ENCODE measurements around the gene GSG1L.
"Not testable (repeated sequence)": the region's sequence is repeated elsewhere in the genome, so short reads cannot be mapped to it uniquely, and the experiment has no call there.

Gene GSG1L

DNA sequence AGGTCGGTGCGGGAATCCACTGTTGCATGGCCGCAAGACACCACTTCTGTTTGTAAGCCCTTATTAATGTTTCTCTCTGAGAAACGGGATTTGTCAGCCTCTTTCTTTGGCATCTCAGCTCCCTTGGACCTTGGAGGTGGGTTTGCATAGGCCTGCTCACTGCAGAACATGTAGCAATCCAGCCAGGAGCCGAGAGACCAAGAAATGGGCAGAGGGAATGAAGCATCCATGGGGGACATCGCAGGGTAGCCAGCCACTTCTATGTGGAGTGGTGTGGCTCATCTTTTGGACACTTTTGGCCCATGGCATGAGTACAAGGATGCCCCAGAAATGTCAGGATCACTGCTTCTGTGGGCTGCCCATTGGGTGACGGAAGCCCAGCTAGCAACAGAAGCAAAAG lies 79.4 kb downstream of the GSG1L start:
- DNase-seq (ENCODE audit: low read depth in 1 of 2, low spot score in 1 of 2) = no peak

DNA sequence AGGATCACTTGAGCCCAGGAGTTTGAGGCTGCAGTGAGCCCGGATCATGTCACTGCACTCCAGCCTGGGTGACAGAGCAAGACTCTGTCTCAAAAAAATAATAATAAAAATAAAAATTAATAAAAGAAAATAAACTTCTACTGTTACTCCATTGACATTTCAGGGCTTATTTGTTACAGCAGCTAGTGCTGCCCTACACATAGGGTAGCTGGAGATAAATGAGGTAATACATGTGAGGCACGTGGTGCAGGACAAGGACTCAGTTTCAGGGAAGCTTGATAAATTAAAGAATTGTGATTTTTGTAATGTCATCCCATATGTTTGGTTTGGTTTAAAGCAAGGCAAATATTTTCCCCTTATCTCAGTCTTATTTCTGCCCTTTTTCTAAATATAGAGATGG lies 80.3 kb downstream of the GSG1L start:
- DNase-seq (ENCODE audit: low read depth in 1 of 2, low spot score in 1 of 2) = no peak

DNA sequence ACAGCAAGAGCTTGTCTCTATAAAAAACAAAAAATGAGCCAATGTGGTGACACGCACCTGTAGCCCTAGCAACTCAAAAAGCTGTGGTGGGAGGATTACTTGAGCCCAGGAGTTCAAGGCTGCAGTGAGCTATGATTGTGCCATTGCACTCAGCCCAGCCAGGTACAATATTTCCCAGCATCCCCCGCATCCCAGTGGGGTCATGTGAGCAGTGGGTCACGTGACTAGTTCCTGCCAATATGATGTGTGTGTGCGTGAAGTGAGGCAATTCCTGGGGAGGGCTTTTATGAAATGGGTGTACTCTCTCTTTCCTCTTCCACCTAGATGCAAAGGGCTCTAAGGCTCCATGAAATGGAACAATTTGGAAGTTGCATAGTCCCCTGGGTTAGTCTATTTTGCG lies 81.3 kb downstream of the GSG1L start:
- DNase-seq (ENCODE audit: low read depth in 1 of 2, low spot score in 1 of 2) = no peak

DNA sequence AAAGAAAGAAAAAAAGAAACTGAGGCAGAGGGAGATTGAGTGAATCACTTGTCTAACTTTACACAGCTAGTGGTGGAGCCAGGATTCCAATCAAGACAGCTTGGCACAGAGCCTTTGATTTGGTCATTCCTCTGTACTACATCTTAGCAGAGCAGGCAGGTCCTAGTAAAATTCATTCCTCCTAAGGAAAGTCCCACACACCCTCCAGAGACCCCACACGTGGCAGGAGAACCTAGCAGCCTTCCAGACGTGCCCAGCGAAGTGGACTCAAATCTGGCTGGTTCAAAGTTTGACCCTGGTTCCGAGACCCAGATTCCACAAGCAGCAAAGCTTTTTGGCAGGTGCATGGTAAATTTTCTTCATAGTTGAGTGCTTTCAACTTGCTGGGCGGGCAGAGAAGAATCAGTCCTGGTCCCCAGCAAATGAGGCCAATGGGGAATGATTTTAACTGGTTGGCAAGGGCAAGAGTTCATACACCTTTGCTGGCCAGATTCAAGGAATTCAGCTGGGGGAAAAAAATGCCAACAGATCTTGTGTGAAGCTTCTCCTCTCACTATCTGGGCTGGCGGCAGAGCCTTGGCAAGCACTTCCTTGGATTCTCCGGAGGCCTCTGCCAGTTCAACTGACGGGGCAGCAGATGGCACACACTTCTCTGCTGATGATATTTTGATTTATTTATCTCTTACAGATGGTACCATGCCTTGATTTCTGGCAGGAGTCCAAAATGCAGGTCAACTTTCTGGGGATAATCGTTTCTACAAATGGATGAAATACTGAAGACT lies 82.4 kb downstream of the GSG1L start:
- DNase-seq (ENCODE audit: low read depth in 1 of 2, low spot score in 1 of 2) = no peak

DNA sequence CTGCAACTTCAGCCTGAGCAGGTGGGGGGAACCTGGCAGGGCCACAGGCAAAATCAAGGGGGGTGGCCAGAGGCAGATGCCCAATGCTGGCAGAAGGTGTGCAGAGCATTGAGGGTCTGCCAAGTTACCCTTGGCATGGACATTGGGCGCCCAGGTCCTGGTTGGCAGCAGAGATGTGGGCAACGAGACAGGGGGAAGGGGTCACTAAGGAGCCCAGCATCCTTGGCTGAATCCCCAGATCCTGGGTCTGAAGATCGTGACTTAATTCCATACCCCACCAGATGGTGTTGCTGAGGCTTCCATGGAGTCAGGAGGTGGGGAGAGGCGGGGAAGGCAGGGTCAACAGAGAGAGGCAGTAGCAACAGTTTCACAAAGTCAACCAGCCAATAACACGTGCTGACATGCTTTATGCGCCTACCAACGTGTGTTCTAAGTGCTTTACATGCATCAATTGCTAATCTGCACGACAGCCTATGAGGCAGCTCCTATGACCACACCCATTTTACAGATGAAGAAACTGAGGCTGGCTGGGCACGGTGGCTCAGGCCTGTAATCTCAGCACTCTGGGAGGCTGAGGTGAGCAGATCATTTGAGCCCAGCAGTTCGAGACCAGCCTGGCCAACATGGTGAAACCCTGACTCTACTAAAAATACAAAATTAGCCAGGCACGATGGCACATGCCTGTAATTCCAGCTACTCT lies 83.3 kb downstream of the GSG1L start:
- DNase-seq (ENCODE audit: low read depth in 1 of 2, low spot score in 1 of 2) = no peak

DNA sequence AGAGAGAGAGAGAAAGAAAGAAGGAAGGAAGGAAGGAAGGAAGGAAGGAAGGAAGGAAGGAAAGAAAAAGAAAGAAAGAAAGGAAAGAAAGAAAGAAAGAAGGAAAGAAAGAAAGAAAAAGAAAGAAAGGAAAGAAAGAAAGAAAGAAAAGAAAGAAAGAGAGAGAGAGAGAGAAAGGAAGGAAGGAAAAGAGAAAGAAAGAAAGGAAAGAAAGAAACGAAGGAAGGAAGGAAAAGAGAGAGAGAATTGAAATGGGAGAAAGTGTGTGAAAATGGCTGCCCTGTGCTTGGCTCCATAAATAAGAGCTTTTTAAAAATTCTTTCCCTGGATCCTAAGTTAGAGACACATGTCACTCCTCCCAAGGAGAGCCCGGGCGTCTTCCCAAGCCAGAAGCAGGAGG lies 83.8 kb downstream of the GSG1L start:
- not testable (repeated sequence) for DNase-seq (ENCODE audit: low read depth in 1 of 2, low spot score in 1 of 2)

DNA sequence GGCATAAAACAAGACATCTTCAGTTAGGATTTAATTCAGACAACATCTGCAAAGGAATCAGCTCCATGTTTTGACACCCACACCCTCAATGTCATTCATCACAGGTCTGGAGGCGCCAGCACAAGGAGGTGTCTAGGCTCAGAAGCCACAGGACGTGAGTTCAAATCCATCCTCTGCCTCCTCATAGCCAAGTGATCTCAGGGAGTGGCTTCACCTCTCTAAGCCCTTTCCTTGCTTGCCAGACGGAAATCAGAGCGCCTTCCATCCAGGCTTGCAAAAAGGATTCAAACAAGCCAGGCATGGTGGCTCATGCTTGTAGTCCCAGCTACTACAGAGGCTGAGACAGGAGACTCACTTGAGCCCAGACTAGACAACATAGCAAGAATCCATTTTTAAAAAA lies 84.6 kb downstream of the GSG1L start:
- no peak for DNase-seq (ENCODE audit: low read depth in 1 of 2, low spot score in 1 of 2)

DNA sequence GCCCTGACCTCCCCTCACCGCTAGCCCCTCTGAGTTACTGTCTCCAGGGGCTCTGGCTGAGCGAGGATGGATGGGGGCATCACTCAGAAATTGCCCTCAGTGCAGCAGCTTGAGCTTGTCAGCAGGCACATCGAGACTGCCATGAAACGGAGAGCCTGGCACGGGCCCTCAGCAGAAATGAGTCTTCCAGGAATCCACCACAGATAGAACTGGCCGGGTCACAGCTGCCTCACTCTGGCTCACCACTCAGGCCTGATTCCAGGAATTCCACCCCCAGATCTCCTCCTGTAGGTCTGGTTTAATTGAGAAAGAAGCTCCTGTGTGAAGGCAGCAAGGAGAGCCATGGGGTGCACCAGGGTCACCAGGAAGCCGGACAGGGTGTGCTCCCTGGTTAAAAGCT lies 85.5 kb downstream of the GSG1L start:
- DNase-seq (ENCODE audit: low read depth in 1 of 2, low spot score in 1 of 2) = no peak

DNA sequence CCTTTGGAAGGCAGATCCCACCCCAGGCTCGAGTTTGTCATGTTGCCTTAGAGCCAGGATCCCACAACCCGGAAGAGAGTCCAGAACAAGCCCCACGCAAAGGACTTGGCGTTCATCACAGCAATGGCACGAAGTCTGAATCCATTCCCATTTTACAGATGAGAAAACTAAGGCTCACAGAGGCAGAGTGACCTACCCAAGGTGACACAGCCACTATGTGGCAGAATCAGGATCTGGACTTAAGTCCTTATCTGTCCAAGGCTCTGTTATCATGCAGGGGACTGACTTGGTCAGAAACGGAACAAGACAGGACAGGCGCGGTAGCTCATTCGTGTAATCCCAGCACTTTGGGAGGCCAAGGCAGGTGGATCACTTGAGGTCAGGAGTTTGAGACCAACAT lies 86.5 kb downstream of the GSG1L start:
- DNase-seq (ENCODE audit: low read depth in 1 of 2, low spot score in 1 of 2) = no peak

DNA sequence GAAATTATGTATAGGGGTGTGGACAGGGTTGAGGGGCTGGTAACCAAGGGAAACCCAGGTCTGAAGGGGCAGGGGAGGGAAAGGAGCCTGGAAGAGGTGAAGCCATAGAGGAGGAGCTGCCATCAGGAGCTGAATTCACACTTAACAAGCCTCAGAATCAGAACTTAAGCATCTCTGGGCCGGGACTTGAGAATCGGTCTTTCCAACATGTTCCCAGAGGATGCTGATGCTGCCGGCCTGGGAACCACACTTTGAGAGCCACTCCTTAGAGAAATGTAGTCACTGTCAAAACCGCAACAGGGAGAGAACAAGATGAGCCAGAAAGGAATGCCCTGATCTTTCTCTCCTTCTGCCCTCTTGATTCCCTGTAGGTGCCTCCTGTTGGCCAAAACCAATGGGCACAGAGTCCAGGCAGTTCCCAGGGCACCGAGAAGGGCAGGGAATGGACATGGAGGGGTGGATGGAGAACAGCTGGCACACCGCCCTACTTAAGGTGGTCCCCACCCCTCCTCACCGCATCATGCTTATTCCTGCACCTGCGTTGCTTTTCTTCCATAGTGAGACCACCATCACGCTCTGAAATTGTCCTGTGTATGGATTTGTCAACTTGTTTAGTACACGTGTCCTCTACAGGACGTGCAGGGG lies 88.5 kb downstream of the GSG1L start:
- no peak for DNase-seq (ENCODE audit: low read depth in 1 of 2, low spot score in 1 of 2)

DNA sequence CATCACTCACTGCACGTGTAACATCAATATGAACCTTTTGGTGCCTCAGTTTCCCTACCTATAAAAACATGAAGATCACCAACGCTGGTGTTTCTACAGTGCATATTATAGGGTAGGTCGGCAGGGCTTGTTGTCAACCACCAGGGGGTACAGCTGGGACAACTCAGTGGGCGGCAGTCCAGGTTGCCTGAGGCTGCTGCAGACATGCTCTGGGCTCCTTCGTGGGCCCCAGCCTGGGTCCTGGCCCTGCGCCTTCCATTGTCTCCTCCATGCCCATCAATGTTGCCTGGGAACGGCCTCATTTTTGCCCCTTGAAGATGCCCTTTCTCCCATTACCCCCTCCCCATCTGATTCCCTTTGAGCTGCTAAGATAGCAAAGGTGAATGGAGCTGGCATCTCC lies 89.8 kb downstream of the GSG1L start:
- DNase-seq (ENCODE audit: low read depth in 1 of 2, low spot score in 1 of 2) = no peak

DNA sequence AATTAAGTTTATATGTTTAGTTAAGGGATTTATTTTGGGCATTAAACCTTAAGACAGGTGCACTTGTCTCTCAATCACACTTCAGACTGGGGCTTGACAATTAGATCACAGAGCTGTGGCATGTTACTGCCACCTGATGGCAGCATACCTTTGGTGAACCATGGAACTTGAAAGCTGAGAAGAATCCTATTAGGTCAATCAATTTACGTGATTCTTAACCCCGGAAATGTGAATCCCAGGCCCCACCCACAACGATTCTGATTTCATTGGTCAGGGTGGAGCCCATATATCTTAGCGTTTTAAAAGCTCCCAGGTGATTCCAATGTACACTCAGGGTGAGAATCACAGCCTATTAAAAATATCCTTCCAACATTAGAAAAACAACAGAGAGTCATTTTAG lies 91.0 kb downstream of the GSG1L start:
- no peak for DNase-seq (ENCODE audit: low read depth in 1 of 2, low spot score in 1 of 2)

DNA sequence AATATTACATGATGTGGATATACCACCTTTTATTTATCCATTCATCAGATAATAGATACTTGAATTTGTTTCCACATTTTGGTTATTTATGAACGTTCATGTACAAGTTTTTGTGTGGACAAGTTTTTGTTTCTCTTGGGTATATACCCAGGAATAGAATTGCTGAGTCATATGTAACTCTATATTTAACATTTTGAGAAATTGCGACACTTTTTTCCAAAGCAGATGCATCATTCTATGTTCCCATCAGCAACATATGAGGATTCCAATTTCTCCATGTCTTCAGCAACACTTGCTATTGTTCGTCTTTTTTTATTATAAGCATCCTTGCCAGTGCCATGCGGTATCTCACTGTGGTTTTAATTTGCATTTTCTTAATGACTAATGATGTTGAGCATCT lies 93.9 kb downstream of the GSG1L start:
- DNase-seq (ENCODE audit: low read depth in 1 of 2, low spot score in 1 of 2) = no peak

DNA sequence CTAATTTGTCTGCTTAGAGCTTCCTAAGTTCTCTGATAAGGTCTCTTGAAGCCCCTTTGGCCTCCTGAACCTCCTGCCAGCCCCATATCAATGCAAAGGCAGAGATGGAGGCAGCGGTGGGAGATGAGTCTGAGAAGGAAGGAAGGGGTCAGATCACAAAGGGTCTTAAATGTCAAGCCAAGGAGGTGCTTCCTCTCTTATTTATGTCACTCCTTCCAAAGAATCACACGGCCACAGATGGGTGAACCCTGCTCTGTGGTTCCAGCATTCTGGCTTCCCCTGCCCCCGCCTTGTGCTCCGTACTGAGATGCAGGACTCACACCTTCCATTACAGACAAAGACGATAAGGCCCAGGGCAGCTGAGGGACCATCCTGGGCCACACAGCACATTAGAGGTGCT lies 96.3 kb downstream of the GSG1L start:
- DNase-seq (ENCODE audit: low read depth in 1 of 2, low spot score in 1 of 2) = no peak

DNA sequence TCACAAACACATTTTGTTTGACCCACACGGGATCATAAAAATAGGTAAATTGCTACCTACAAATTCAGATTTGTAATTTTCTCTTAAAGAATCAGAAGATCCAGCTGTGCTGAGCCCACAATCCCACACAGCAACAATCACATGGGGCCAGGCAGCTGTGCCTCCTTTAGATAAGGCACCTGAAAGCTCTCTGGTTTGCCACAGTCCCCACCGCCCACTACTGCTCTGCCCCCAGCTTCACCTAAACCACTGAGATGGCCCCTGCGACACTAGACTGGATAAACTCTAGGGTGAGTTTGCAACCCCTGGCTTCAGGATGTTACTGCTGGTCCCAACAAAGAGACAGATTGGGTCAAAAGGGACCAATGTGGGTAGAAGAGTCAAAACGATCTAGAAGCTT lies 96.8 kb downstream of the GSG1L start:
- no peak for DNase-seq (ENCODE audit: low read depth in 1 of 2, low spot score in 1 of 2)

DNA sequence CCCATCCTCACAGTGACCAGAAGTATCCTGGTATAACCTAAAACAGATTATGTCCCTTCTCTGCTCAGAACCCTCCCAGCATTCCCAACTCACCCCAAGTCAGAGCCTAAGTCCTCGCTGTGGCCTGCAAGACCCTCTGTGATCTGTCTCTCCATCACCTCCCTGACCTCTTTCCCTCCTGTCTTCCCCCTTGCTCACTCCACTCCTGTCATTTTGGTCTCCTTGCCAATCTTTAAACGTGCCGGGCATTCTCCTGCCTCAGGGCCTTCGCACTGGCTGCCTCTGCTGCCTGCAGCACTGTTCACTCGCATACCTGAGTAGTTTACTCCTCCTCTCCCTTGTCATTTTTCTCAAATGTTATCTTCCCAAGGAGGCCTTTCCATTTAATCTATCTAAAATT lies 97.7 kb downstream of the GSG1L start:
- DNase-seq (ENCODE audit: low read depth in 1 of 2, low spot score in 1 of 2) = no peak

DNA sequence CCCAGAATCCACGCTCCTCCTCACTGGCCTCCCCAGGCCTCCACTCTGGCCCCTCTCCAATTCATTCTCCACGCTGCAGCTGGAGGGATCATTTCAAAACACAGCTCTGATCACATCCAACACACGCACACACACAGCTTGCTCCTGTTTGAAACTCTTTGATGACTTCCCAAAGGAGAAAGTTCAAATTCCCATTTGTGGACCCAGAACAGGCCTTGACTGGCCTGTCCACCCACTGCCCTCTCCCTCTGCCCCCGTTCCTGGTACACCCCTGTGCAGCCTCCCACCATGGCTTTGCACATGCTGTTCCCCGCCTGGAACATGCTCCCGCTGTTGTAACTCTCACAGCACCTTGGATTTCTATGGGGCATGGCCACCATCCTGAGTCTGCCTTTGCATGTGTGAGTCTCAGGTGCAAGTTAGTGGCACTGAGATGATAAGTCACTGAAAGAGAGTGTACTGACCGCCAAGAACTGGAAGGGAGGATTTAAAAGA lies 100.0 kb downstream of the GSG1L start:
- DNase-seq (ENCODE audit: low read depth in 1 of 2, low spot score in 1 of 2) = no peak

DNA sequence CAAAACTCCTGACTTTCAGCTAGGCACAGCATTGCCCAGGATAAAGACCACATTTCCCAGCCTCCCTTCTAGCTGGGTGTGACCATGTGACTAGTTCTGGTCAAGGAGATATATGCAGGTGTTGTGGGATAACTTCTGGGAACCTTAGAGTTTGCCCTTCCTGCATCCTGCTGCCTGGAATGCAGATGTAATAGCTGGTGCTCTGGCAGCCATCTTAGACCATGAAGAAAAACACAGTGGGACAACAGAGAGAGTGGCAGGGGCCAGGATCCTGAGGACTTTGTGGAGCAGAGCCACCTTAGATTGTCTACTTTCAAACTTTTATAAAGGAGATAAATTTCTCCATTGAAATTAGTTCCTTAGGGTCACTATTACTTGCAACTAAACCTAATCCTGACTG lies 101.3 kb downstream of the GSG1L start:
- no peak for DNase-seq (ENCODE audit: low read depth in 1 of 2, low spot score in 1 of 2)

DNA sequence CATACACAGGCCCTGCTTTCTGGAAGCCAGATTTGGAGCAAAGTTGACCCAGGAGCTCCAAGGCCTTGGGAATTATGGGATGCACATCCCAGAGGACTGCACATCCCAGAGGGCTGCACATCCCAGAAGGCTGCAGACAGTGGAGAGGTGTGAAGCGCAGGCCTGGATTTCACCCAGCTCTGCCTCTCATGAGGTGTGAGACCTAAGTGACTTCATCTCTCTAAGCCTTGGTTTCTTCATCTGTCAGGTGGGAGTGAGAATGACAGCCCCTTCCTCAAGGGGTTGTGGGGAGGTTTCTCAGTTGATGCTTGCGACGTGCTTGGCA lies 102.3 kb downstream of the GSG1L start:
- DNase-seq (ENCODE audit: low read depth in 1 of 2, low spot score in 1 of 2) = no peak

DNA sequence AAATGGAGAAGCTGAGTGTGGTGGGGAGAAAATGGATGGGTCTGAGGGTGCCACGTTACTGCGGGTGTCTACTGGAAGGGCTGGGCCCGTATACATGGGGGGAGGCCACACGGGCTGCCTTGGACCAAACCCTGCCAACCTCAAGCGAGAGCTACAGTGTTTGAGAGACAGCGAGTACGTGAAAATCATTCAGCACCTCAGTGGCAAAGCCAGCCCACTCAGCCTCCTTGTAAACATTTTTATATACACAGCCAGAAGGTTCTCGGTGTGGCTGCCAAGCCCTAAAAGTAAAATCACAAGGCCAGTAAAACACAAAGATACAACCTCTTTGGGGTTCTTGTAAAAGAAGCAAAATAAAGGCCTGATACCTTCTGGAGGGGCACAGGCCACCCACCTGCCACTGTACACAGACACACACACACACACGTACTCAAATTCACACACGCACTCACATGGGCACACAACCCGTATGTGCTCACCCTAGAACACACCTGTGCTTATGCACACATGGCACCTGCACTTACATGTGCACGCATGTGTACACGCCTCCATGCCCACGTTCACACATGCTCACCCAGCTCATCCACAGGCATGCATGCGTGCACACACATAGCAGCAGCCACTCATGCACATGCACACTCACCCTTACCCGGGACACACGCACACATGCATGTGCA lies 102.8 kb downstream of the GSG1L start:
- DNase-seq (ENCODE audit: low read depth in 1 of 2, low spot score in 1 of 2) = no peak

DNA sequence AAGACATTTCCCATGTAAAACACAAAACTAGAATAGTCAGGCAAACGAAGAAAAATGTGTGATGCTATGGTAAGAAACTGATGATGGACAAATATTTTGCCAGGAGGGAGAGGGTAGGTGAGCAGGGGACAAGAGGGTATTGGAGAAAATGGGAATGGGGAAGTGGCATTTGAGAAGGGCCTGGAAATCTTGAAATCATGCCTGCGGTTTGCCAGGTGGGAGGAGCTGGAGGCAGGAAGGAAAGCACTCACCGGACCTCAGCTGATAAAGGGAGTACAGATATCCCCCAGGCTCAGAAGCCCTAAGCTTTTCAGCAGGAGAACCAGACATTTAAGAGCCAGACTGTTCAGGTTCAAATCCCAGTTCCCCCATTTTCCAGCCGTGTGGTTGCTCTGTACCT lies 103.6 kb downstream of the GSG1L start:
- no peak for DNase-seq (ENCODE audit: low read depth in 1 of 2, low spot score in 1 of 2)

DNA sequence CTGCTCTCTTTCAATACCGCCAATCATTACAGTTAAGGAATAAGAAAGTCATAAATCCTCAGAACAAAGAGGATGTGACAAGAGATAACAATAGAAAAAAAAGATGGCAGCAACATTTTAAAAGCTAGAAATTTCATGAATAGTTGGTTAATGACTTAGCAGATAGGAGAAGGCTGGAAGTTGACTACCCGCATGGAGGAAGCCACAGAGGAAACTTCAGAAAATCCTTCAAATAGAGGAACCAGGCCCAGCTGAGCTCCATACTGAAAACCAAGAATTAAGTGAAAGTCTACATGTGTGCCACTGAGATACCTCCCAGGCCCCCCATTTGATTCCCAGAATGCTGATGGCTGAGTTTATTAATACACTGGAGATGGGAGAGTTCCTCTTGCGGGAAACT lies 109.3 kb downstream of the GSG1L start:
- DNase-seq (ENCODE audit: low read depth in 1 of 2, low spot score in 1 of 2) = no peak
